Measurements from ENCODE around the gene ADGRL1. TPM values are rescaled to one million over a fixed set of nuclear protein-coding genes. Genes with fewer than 3 reads are reported as not detected.
"Not testable (repeated sequence)": the region's sequence is repeated elsewhere in the genome, so short reads cannot be mapped to it uniquely, and the experiment has no call there.

Gene ADGRL1
- polyA plus RNA-seq, 1 of the 3 experiments (the other 2 are of a cell fraction): 13.4 TPM

- Histone ChIP-seq H3K9me2 (no peaks in the 10 kb centered on the region), H3K36me3 (replicated peaks in 1 of 2; ENCODE audit: control insufficient read depth in 1 of 2, insufficient read depth in 2 of 2, low read length in 1 of 2) (no peaks in the 10 kb centered on the region), H2AFZ (ENCODE audit: low read depth) (peak overlapping the region; percentile 99), H3K9ac (peak overlapping the region; percentile 64), H3K79me2 (ENCODE audit: insufficient read depth) (no peaks in the 10 kb centered on the region), H3K9me3 (no peaks in the 10 kb centered on the region), H3K4me3 (ENCODE audit: low read depth in 2 of 2, low read length in 1 of 2) (peak overlapping the region; percentile 40 to 44), H3K27ac (ENCODE audit: low read depth in 2 of 2, low read length in 1 of 2) (peak overlapping the region in 1 of 2 experiments; percentile 84; a peak in 2 of 4 replicates), H4K20me1 (ENCODE audit: insufficient read depth) (no peaks in the 10 kb centered on the region), H3K4me2 (peak overlapping the region; percentile 81), H3K4me1 (ENCODE audit: control insufficient read depth in 1 of 2, insufficient read depth in 2 of 2, low read depth in 1 of 2, low read length in 1 of 2) (peaks cover 2 to 4% of the 10 kb centered on the region in 2 experiments; a peak in 1 of 4 replicates), H3F3A (replicated peaks; ENCODE audit: insufficient read depth) (no peaks in the 10 kb centered on the region), H3K27me3 (ENCODE audit: insufficient read depth) (no peaks in the 10 kb centered on the region)
- 7% methylated on average over 20 of the region's 20 CpGs for WGBS (ENCODE audit: low lambda C conversion rate)
- DNase-seq: peak; percentile 85
- CTCF ChIA-PET: interaction anchor here (1.1 kb wide), 1 partner anchor 112 kb away, joined by 3 read pairs; the partner anchor contains the start of gene ASF1B
- no peak for TF ChIP-seq SIN3A (IDR thresholded peaks at IDR 0.05; ENCODE audit: borderline replicate concordance, low read depth, low read length)
- no peak for TF ChIP-seq SMC3 (IDR thresholded peaks at IDR 0.05; ENCODE audit: low read depth, low read length)
- TF ChIP-seq MEF2A (IDR thresholded peaks at IDR 0.05; ENCODE audit: borderline replicate concordance, low read depth): no peak
- TF ChIP-seq EZH2phosphoT487 (IDR thresholded peaks at IDR 0.05; ENCODE audit: borderline replicate concordance, low read depth): no peak
- TF ChIP-seq POLR2AphosphoS5 (IDR thresholded peaks at IDR 0.05; ENCODE audit: low read depth, low read length): 0 out of 2 replicates have a peak, but pooled peaks have one; percentile 20
- TF ChIP-seq MAX (IDR thresholded peaks at IDR 0.05; ENCODE audit: low read depth): 0 out of 2 replicates have a peak, but pooled peaks have one; percentile 43
- TF ChIP-seq CHD2 (IDR thresholded peaks at IDR 0.05; ENCODE audit: low read length, partially characterized antibody): peak; percentile 83
- 0 out of 2 replicates have a peak, but pooled peaks have one; percentile 56 for TF ChIP-seq FOXJ3 (CRISPR knock-in tag; IDR thresholded peaks at IDR 0.05)
- no peak for TF ChIP-seq ELF1 (IDR thresholded peaks at IDR 0.05)
- peak; percentile 77 for TF ChIP-seq TAF1 (IDR thresholded peaks at IDR 0.05; ENCODE audit: borderline replicate concordance, low read depth, low read length)
- no peak for TF ChIP-seq ZBTB33 (IDR thresholded peaks at IDR 0.05; ENCODE audit: borderline replicate concordance, low read depth)
- no peak for TF ChIP-seq RFX5 (IDR thresholded peaks at IDR 0.05; ENCODE audit: low read length)
- no peak for TF ChIP-seq TCF12 (IDR thresholded peaks at IDR 0.05)
- TF ChIP-seq TEAD4 (IDR thresholded peaks at IDR 0.05; ENCODE audit: borderline replicate concordance, insufficient read depth): no peak
- no peak for TF ChIP-seq GATA2 (CRISPR knock-in tag; IDR thresholded peaks at IDR 0.05)
- TF ChIP-seq IRF3 (IDR thresholded peaks at IDR 0.05; ENCODE audit: low read depth, low read length): no peak
- no peak for TF ChIP-seq RCOR1 (IDR thresholded peaks at IDR 0.05; ENCODE audit: low read length)
- TF ChIP-seq YY1 (IDR thresholded peaks at IDR 0.05; ENCODE audit: low read depth): peak; percentile 90
- no peak for TF ChIP-seq EP300 (IDR thresholded peaks at IDR 0.05; ENCODE audit: borderline replicate concordance in 1 of 2, low read depth in 1 of 2, low read length in 1 of 2)
- no peak for TF ChIP-seq NFIC (IDR thresholded peaks at IDR 0.05; ENCODE audit: borderline replicate concordance)
- POLR2A ChIA-PET: no interaction called here
Measured at GRCh38 chr19:14248578-14249011, 42.6 kb upstream of the ADGRL1 start.

- H3F3A ChIP-seq (replicated peaks; ENCODE audit: insufficient read depth); DNase-seq; H3K27ac ChIP-seq (ENCODE audit: low read depth in 2 of 2, low read length in 1 of 2); H3K27me3 ChIP-seq (ENCODE audit: insufficient read depth); H3K9ac ChIP-seq; H3K9me3 ChIP-seq; CTCF ChIA-PET; H3K9me2 ChIP-seq; H3K4me3 ChIP-seq (ENCODE audit: low read depth in 2 of 2, low read length in 1 of 2); H3K4me1 ChIP-seq (ENCODE audit: control insufficient read depth in 1 of 2, insufficient read depth in 2 of 2, low read depth in 1 of 2, low read length in 1 of 2); H3K36me3 ChIP-seq (replicated peaks in 1 of 2; ENCODE audit: control insufficient read depth in 1 of 2, insufficient read depth in 2 of 2, low read length in 1 of 2); H3K79me2 ChIP-seq (ENCODE audit: insufficient read depth); H4K20me1 ChIP-seq (ENCODE audit: insufficient read depth); H3K4me2 ChIP-seq: not testable (repeated sequence)
- POLR2A ChIA-PET: interaction anchor here (0.6 kb wide), 1 partner anchor 56 kb away, joined by 4 read pairs; no protein-coding TSS in a partner anchor
- H2AFZ ChIP-seq (ENCODE audit: low read depth): 0 out of 2 replicates have a peak overlapping the region, but pooled peaks have one; percentile 46
- WGBS (ENCODE audit: low lambda C conversion rate): 70% methylated on average over 33 of the region's 38 CpGs
Measured at GRCh38 chr19:14247548-14248471, 41.8 kb upstream of the ADGRL1 start.

GRCh38 chr19:14247205-14247547 is 41.2 kb upstream of the ADGRL1 start:
- WGBS (ENCODE audit: low lambda C conversion rate): 92% methylated on average over 5 of the region's 6 CpGs
- H3K4me2 ChIP-seq; H3F3A ChIP-seq (replicated peaks; ENCODE audit: insufficient read depth); H3K4me1 ChIP-seq (ENCODE audit: control insufficient read depth in 1 of 2, insufficient read depth in 2 of 2, low read depth in 1 of 2, low read length in 1 of 2); DNase-seq; H2AFZ ChIP-seq (ENCODE audit: low read depth); CTCF ChIA-PET; H3K9ac ChIP-seq; POLR2A ChIA-PET; H3K27me3 ChIP-seq (ENCODE audit: insufficient read depth); H3K9me3 ChIP-seq; H3K36me3 ChIP-seq (replicated peaks in 1 of 2; ENCODE audit: control insufficient read depth in 1 of 2, insufficient read depth in 2 of 2, low read length in 1 of 2); H3K9me2 ChIP-seq; H3K79me2 ChIP-seq (ENCODE audit: insufficient read depth); H4K20me1 ChIP-seq (ENCODE audit: insufficient read depth); H3K27ac ChIP-seq (ENCODE audit: low read depth in 2 of 2, low read length in 1 of 2); H3K4me3 ChIP-seq (ENCODE audit: low read depth in 2 of 2, low read length in 1 of 2): not testable (repeated sequence)
